Renal cortex interstitium (tissue), 11 donors: ENCODE data around the gene NPIPB9. TPM values are rescaled to one million over a fixed set of nuclear protein-coding genes. Genes with fewer than 3 reads are reported as not detected.
"Not testable (repeated sequence)": the region's sequence is repeated elsewhere in the genome, so short reads cannot be mapped to it uniquely, and the experiment has no call there.

Experiments
- DNase-seq, 11 donors: peaks; one replicate each; pipeline ENCODE4 v3.0.0-alpha.2; 2013; ENCODE audit warnings: low read depth in 9 of 11, low spot score in 4 of 11; ENCODE audit errors: extremely low read depth in 1 of 11
- polyA plus RNA-seq, 3 donors: library from polyadenylated mRNA; unstranded; fragments of 120-200 nt; gene quantifications; one replicate each; pipeline ENCODE4 v1.2.1, GENCODE V29; 2013; ENCODE audit not compliant: insufficient read length in 3 of 3

Gene NPIPB9
- polyA plus RNA-seq, 3 donors, result 1.3 to 2.4 (median 1.7) TPM

DNA sequence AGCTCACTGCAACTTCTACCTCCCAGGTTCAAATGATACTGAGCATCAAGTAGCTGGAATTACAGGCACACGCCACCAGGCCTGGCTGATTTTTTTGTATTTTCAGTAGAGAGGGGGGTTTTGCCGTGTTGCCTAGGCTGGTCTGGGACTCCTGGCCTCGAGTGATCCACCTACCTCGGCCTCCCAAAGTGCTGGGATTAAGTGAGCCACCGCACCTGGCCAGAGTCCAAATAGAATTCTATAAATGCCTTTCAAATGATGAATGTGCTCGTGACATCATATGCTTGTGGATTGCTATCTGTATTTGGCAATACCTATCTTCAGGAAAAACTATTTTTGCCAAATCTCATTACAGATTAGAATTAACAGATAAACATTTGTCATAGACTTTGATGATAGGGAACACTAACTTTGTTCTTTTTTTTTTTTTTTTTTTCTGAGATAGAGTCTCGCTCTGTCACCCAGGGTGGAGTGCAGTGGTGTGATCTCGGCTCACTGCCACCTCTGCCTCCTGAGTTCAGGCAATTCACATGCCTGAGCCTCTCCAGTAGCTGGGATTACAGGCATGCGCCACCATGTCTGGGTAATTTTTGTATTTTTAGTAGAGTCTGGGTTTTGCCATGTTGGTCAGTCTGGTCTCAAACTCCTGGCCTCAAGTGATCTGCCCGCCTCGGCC lies 56.0 kb downstream of the NPIPB9 start:
- DNase-seq, result not testable (repeated sequence)

- no peak for DNase-seq
These were observed 68.4 kb downstream of the NPIPB9 start for GRCh38 chr16:28820016-28820415.

DNA sequence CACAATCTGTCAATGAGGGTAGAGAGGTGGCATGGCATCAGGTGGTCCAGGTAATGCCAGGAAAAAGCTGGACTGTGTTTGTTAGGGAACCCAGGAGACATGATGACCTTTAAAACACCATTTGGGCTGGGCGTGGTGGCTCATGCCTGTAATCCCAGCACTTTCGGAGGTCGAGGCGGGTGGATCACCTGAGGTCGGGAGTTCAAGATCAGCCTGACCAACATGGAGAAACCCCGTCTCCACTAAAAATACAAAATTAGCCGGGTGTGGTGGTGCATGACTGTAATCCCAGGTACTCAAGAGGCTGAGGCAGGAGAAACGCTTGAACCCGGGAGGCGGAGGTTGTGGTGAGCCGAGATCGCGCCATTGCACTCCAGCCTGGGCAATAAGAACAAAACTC lies 69.0 kb downstream of the NPIPB9 start:
- DNase-seq, result not testable (repeated sequence)

- DNase-seq, result peak in 3 of 11 donors; percentile 7 to 37 (median 14)
These were observed 70.4 kb downstream of the NPIPB9 start for GRCh38 chr16:28821874-28822519.

Other genes starting within 250 kb of the NPIPB9 start
- gene IL27, start 245.0 kb upstream of the NPIPB9 start, polyA plus RNA-seq, result not detected
- gene NUPR1, start 212.8 kb upstream of the NPIPB9 start, polyA plus RNA-seq, result 10 to 100 TPM in 2 of 3 donors, 1 to 10 TPM in 1; 7.7 to 11.7 (median 10.5) TPM
- 10 to 100 TPM; 19.2 to 25.1 (median 24.6) TPM for gene SGF29, start 197.9 kb upstream of the NPIPB9 start, polyA plus RNA-seq
- gene SULT1A2, start 154.7 kb upstream of the NPIPB9 start, polyA plus RNA-seq, result 1 to 10 TPM; 1.7 to 3.1 (median 2.0) TPM
- 10 to 100 TPM; 20.7 to 25.8 (median 21.0) TPM for gene SULT1A1, start 141.7 kb upstream of the NPIPB9 start, polyA plus RNA-seq
- 1 to 10 TPM in 1 of 3 donors, under 1 TPM in 2; 0.47 to 2.1 (median 0.73) TPM for gene NPIPB8, start 113.7 kb upstream of the NPIPB9 start, polyA plus RNA-seq
- 100 to 1,000 TPM; 604 to 643 (median 631) TPM for gene EIF3C, start 40.3 kb upstream of the NPIPB9 start, polyA plus RNA-seq
- 100 to 1,000 TPM in 2 of 3 donors, 10 to 100 TPM in 1; 84.8 to 148 (median 129) TPM for gene ATXN2L, start 71.2 kb downstream of the NPIPB9 start, polyA plus RNA-seq
- 100 to 1,000 TPM; 196 to 229 (median 212) TPM for gene TUFM, start 94.6 kb downstream of the NPIPB9 start, polyA plus RNA-seq
- 10 to 100 TPM; 57.3 to 84.7 (median 68.5) TPM for gene SH2B1, start 112.1 kb downstream of the NPIPB9 start, polyA plus RNA-seq
- gene ATP2A1, start 126.7 kb downstream of the NPIPB9 start, polyA plus RNA-seq, result 1 to 10 TPM; 4.6 to 4.9 (median 4.8) TPM
- gene RABEP2, start 173.5 kb downstream of the NPIPB9 start, polyA plus RNA-seq, result 10 to 100 TPM; 17.5 to 30.7 (median 26.0) TPM
- gene CD19, start 180.2 kb downstream of the NPIPB9 start, polyA plus RNA-seq, result 1 to 10 TPM; 3.2 to 5.4 (median 4.7) TPM
- gene NFATC2IP, start 199.2 kb downstream of the NPIPB9 start, polyA plus RNA-seq, result 10 to 100 TPM; 39.1 to 78.6 (median 48.2) TPM
- 10 to 100 TPM; 36.0 to 52.5 (median 50.9) TPM for gene SPNS1, start 223.0 kb downstream of the NPIPB9 start, polyA plus RNA-seq
- gene LAT, start 233.3 kb downstream of the NPIPB9 start, polyA plus RNA-seq, result 1 to 10 TPM; 5.3 to 9.3 (median 6.7) TPM